Lower leg skin (tissue), 3 donors: Measurements from ENCODE around the gene RPSA.

ENCODE experiments used
- CTCF ChIP-seq, 3 donors: fragments of 450-650 bp; IDR thresholded peaks; one replicate each; pipeline ENCODE4 v1.5.1; 2016; ENCODE audit warnings: antibody characterized with exemption in 3 of 3, mild to moderate bottlenecking in 3 of 3, moderate library complexity in 2 of 3
- POLR2A ChIP-seq, 2 donors: fragments of 450-650 bp; IDR thresholded peaks; one replicate each; pipeline ENCODE4 v1.6.1; 2016 to 2017; ENCODE audit warnings: antibody characterized with exemption in 2 of 2, mild to moderate bottlenecking in 1 of 2, moderate library complexity in 1 of 2

DNA sequence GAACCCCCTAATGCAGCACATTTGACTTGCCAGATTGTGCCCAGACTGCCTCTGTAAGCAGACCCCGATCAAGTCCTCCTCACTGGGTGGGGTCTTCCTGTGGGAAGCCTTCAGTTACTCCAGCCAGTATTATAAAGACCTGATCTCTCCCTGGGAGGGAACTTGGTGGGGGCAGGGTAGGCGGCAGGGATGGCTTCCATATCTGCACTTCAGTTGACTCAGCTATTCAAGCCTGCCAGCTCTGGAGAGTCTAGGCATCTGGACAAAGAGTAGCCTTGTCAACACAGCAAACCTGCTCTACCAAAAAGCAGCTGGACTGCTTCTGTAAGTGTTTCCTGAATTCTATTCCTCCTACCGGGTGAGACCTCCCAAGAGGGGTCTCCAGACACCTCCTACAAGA is 44.3 kb upstream of the RPSA start:
- TF ChIP-seq CTCF (IDR thresholded peaks at IDR 0.05) (no peak), POLR2A (IDR thresholded peaks at IDR 0.05) (no peak)
